Thyroid gland (tissue), 4 donors: ENCODE measurements around the gene PSME1. TPM values are rescaled to one million over a fixed set of nuclear protein-coding genes. Genes with fewer than 3 reads are reported as not detected.

Source experiments
- DNase-seq, 2 donors: peaks; one replicate each; pipeline ENCODE4 v3.0.0-alpha.2; 2019
- H3K27ac ChIP-seq, 3 donors: fragments of 200-600 bp; sonication (generic); 1 replicate in 2 of 3; 2 replicates in 1 of 3; pipeline ENCODE4 v1.5.1; 2016 to 2019; ENCODE audit warnings: mild to moderate bottlenecking in 1 of 3, moderate library complexity in 1 of 3
- H3K27me3 ChIP-seq: fragments of 200-600 bp; sonication (generic); one replicate; pipeline ENCODE4 v1.5.1; 2019
- H3K36me3 ChIP-seq, 2 donors: fragments of 200-600 bp; sonication (generic); one replicate each; pipeline ENCODE4 v1.5.1; 2016 to 2019
- H3K4me1 ChIP-seq, 2 donors: fragments of 200-600 bp; sonication (generic); one replicate each; pipeline ENCODE4 v1.5.1; 2017 to 2019
- H3K4me3 ChIP-seq, 3 donors: fragments of 200-600 bp; sonication (generic); replicated peaks in 1 of 3; 1 replicate in 2 of 3; 2 replicates in 1 of 3; pipeline ENCODE4 v1.5.1; 2016; ENCODE audit warnings: mild to moderate bottlenecking in 1 of 3
- H3K9me3 ChIP-seq: fragments of 200-600 bp; sonication (generic); one replicate; pipeline ENCODE4 v1.5.1; 2017
- POLR2A ChIP-seq, 2 donors: fragments of 450-650 bp; IDR thresholded peaks; one replicate each; pipeline ENCODE4 v1.6.1; 2017; ENCODE audit warnings: antibody characterized with exemption in 2 of 2, mild to moderate bottlenecking in 2 of 2, moderate library complexity in 1 of 2
- WGBS, 2 donors: methylation state at CpG; one replicate each; pipeline ENCODE4 v1.1.5; 2017; 5-methylcytosine and 5-hydroxymethylcytosine counted together
- intact Hi-C: fragments of 100-400 bp; cut with DNase I; formaldehyde crosslinking; loops from one replicate; pipeline ENCODE4 v1.15.1; 2023
- total RNA-seq, 4 donors: library from RNA; depleted of rRNA; stranded (reverse); fragments of >200 nt; gene quantifications; one replicate each; pipeline ENCODE4 v1.2.3, GENCODE V29; 2016
- TF ChIP-seq, protein P1 (sequence below), 6 experiments: fragments of 200-600 bp in 3 of 6; fragments of 450-650 bp in 3 of 6; sonication (generic) in 3 of 6; IDR thresholded peaks; one replicate each; pipeline ENCODE4 v1.5.1; 2016 to 2019; ENCODE audit warnings: antibody characterized with exemption in 6 of 6, mild to moderate bottlenecking in 2 of 6, inconsistent platforms in 1 of 6, moderate library complexity in 1 of 6

PSME1 gene
- total RNA-seq, 4 donors from 2014 or later: 117 to 193 (median 186) TPM

DNA sequence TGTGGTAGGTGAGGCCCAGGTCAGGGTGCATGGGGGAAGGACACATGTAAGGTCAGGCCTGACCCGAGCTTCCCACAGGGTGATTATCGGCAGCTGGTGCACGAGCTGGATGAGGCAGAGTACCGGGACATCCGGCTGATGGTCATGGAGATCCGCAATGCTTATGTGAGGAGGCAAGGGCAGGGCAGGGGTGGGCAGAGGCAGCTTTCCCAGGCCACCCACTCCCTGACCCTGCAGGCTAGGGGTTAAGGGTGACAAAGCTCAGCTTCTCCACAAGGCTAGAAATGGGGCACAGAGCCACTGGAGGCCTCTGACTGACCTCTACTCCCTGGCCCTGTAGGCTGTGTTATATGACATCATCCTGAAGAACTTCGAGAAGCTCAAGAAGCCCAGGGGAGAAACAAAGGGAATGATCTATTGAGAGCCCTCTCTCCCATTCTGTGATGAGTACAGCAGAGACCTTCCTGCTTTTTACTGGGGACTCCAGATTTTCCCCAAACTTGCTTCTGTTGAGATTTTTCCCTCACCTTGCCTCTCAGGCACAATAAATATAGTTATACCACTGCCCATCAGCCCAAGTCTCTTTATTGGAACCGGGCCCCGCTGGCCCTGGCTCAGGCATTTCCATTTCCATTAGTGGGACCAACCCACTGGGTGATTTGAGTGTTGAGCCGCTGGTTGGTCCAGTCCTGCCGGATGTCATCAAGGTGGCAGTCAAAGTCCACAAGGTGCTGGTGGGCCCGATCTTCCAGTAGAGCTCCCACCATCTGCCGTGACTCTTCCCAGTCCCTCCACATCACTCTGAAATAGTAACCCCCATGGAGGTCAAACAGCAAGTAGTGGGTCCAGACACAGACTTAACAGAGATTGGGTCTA is 2.6 kb downstream of the PSME1 start:
- intact Hi-C loops: no loop called here
- TF ChIP-seq, protein P1, sequence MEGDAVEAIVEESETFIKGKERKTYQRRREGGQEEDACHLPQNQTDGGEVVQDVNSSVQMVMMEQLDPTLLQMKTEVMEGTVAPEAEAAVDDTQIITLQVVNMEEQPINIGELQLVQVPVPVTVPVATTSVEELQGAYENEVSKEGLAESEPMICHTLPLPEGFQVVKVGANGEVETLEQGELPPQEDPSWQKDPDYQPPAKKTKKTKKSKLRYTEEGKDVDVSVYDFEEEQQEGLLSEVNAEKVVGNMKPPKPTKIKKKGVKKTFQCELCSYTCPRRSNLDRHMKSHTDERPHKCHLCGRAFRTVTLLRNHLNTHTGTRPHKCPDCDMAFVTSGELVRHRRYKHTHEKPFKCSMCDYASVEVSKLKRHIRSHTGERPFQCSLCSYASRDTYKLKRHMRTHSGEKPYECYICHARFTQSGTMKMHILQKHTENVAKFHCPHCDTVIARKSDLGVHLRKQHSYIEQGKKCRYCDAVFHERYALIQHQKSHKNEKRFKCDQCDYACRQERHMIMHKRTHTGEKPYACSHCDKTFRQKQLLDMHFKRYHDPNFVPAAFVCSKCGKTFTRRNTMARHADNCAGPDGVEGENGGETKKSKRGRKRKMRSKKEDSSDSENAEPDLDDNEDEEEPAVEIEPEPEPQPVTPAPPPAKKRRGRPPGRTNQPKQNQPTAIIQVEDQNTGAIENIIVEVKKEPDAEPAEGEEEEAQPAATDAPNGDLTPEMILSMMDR (IDR thresholded peaks at IDR 0.05): no peak
- no peak for TF ChIP-seq POLR2A (IDR thresholded peaks at IDR 0.05)
- Histone ChIP-seq H3K27me3 (no peaks in the 10 kb centered on the region), H3K36me3 (peaks cover 14 to 15% of the 10 kb centered on the region in 2 donors), H3K27ac (no peak overlapping the region), H3K4me3 (no peak overlapping the region), H3K9me3 (no peaks in the 10 kb centered on the region), H3K4me1 (peaks cover 21 to 28% of the 10 kb centered on the region in 2 donors)
- 87 to 93% methylated on average over 12 to 13 of the region's 13 CpGs for WGBS, 2 donors
- no peak for DNase-seq

DNA sequence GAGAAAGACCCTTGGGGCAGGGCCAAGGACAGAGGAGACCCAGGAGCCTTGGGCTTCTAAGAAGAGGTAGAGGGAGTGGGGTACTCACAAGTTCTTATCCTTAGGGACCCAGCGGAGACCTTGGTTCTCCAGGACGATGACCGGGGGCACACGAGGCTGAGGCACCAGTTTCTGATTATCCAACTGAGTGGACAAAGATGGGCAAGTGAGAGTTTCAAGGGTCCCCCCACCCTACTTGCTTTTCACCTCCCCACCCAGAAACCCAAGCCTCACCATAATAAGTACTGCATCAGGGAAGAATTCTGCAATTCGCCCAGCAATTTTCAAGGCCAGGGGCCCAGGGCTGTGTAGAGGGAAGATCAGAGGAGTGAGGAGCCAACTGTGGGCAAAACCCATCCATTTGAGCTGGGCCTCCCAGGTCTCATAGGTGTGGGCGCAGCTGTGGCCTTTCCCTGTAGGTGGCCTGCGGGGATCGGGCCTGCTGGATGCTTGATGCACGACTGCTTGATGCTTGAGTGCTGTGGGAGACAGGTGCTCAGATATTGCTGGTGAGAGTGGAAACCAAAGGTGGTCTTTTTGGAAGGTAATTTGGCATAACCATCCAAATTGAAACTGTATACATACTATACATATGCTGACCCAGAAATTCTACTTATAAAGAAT is 3.4 kb downstream of the PSME1 start:
- no peak for TF ChIP-seq POLR2A (IDR thresholded peaks at IDR 0.05)
- TF ChIP-seq, protein P1 (IDR thresholded peaks at IDR 0.05): no peak
- no peaks in the 10 kb centered on the region for H3K27me3 ChIP-seq
- DNase-seq: no peak
- H3K9me3 ChIP-seq: no peaks in the 10 kb centered on the region
- H3K4me3 ChIP-seq: no peak overlapping the region
- peaks cover 21 to 28% of the 10 kb centered on the region in 2 donors for H3K4me1 ChIP-seq
- peaks cover 14 to 15% of the 10 kb centered on the region in 2 donors for H3K36me3 ChIP-seq
- intact Hi-C loops: no loop called here
- H3K27ac ChIP-seq: no peak overlapping the region
- WGBS, 2 donors: 82 to 87% methylated on average over 9 of the region's 9 CpGs

DNA sequence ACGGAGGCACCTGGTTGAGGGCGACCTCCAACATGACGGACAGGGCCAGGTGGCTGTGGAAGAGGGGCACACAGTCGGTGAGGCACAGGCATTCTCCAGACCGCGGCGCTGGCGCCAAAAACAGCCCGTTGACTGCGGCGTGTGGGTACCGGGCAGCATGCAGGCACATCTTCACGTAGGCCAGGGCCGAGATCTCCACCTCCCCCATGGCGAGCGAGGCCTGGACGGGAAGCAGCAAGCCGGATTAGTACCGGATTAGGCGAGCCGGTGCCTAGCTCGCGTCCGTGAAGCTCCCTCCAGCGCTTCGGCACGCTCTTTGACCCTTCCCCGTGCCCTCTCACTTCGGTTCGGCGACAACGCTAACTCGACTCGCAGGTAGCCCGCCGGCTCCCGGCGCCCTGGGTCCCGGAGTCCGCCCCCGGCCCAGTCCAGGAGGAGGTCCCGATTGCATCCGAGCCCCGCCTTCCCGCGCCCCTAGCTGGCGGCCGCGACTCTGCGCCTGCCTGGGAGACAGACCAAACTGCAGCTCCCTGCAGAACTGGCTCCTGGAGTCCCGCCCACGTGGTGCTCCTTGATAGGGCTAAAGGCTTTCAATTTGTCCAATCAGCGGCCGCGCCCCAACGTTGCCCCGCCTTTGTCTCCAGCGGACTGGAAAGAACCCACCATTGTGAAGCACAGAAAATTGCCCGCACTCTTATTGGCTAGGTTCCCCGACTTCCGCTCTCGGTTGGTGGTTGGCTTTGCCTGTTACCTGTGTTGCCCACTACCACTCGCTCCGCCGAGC is 5.3 kb downstream of the PSME1 start, which contains the start of gene EMC9:
EMC9 (minus strand) TSS at position 495 of the 784 bp plus-strand sequence; CDS start at position 208, 287 bp downstream.
- 0% methylated on average over 20 to 36 of the region's 65 CpGs for WGBS, 2 donors
- H3K4me1 ChIP-seq: peaks cover 27 to 34% of the 10 kb centered on the region in 2 donors
- H3K4me3 ChIP-seq: peak within 1 kb of the TSS; percentile 69 to 72 (median 70)
- H3K9me3 ChIP-seq: no peaks in the 10 kb centered on the region
- peak; percentile 100 for DNase-seq
- H3K27ac ChIP-seq: peak within 1 kb of the TSS; percentile 71 to 90 (median 88)
- intact Hi-C loops: no loop called here
- TF ChIP-seq, protein P1 (IDR thresholded peaks at IDR 0.05): peak; percentile 14 to 74 (median 46)
- TF ChIP-seq POLR2A (IDR thresholded peaks at IDR 0.05): peak in 1 of 2 donors; percentile 90
- peaks cover 14 to 15% of the 10 kb centered on the region in 2 donors for H3K36me3 ChIP-seq
- no peaks in the 10 kb centered on the region for H3K27me3 ChIP-seq

DNA sequence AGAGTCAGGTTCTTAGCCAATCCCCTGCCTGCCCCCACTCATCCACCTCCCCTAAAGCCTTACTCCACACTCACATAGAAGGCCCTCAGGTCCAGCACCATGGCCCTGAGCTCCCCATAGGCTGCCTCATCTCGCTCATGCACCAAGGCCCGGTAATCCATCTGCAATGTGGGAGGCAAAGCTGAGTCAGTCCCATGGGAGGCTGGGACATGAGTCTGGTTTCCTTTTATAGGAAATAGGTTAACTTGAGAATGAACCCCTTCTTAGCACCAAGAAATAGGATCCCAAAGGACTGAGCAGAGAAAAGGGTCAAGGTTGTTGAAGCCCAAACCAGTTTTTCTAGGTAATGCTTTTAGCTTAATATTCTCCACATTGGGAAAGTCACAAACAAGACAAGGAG is 7.5 kb downstream of the PSME1 start:
- H3K27me3 ChIP-seq: no peaks in the 10 kb centered on the region
- H3K36me3 ChIP-seq: peaks cover 5 to 10% of the 10 kb centered on the region in 2 donors
- peaks cover 27 to 33% of the 10 kb centered on the region in 2 donors for H3K4me1 ChIP-seq
- WGBS, 2 donors: 83% methylated on average over 2 of the region's 2 CpGs
- H3K4me3 ChIP-seq: no peak overlapping the region
- H3K9me3 ChIP-seq: no peaks in the 10 kb centered on the region
- no peak for DNase-seq
- intact Hi-C loops: no loop called here
- H3K27ac ChIP-seq: no peak overlapping the region
- TF ChIP-seq, protein P1 (IDR thresholded peaks at IDR 0.05): no peak
- TF ChIP-seq POLR2A (IDR thresholded peaks at IDR 0.05): no peak
